H1 (cell line): ENCODE measurements around the gene IAPP.

Experiments used
- CBX5 ChIP-seq: fragments of 300-800, 300-1000 bp; sonication (generic); IDR thresholded peaks from 2 replicates; pipeline ENCODE4 v1.7.1; 2016; ENCODE audit warnings: antibody characterized with exemption, low read length, low read depth
- EZH2 ChIP-seq: fragments of 200-600 bp; sonication (generic); IDR thresholded peaks from 2 replicates; pipeline ENCODE4 v1.7.1; 2012; ENCODE audit warnings: low read depth, mild to moderate bottlenecking, moderate library complexity, low read length, inconsistent platforms; ENCODE audit not compliant: severe bottlenecking
- FOSL1 ChIP-seq: IDR thresholded peaks from 2 replicates; pipeline ENCODE4 v1.6.1; 2011; ENCODE audit warnings: mild to moderate bottlenecking, low read depth, low read length, moderate library complexity; ENCODE audit not compliant: insufficient read depth
- NRF1 ChIP-seq: IDR thresholded peaks from 2 replicates; pipeline ENCODE4 v1.6.1; 2011; ENCODE audit warnings: mild to moderate bottlenecking, low read depth, low read length, improper control_type of control experiment
- RAD21 ChIP-seq, 2 experiments: IDR thresholded peaks in 1 of 2; conservative IDR thresholded peaks in 1 of 2; 2 replicates each; pipeline ENCODE4 v1.6.1; 2011; ENCODE audit warnings: low read depth in 2 of 2, low read length in 2 of 2, improper control_type of control experiment in 1 of 2, inconsistent platforms in 1 of 2, mild to moderate bottlenecking in 1 of 2, moderate library complexity in 1 of 2
- RXRA ChIP-seq: IDR thresholded peaks from 2 replicates; pipeline ENCODE4 v1.6.1; 2011; ENCODE audit warnings: low read depth, mild to moderate bottlenecking, low read length, moderate library complexity; ENCODE audit not compliant: insufficient read depth
- TAF1 ChIP-seq: IDR thresholded peaks from 2 replicates; pipeline ENCODE4 v1.6.1; 2011; ENCODE audit warnings: mild to moderate bottlenecking, low read depth, low read length
- TF ChIP-seq, protein P1 (sequence below), 3 experiments: IDR thresholded peaks; 1 replicate in 2 of 3; 2 replicates in 1 of 3; pipeline versions ENCODE4 v1.5.1 to v1.6.1; 2011; ENCODE audit warnings: low read length in 3 of 3, mild to moderate bottlenecking in 3 of 3, inconsistent platforms in 2 of 3, low read depth in 1 of 3, moderate library complexity in 1 of 3; ENCODE audit not compliant: insufficient read depth in 1 of 3; ENCODE audit errors: control extremely low read depth in 1 of 3
- TF ChIP-seq, protein P2 (sequence below): IDR thresholded peaks from 2 replicates; pipeline ENCODE4 v1.6.1; 2012; ENCODE audit warnings: inconsistent platforms
- TF ChIP-seq, protein P3 (sequence below): IDR thresholded peaks from 2 replicates; pipeline ENCODE4 v1.6.1; 2011; ENCODE audit warnings: low read length, improper control_type of control experiment

DNA sequence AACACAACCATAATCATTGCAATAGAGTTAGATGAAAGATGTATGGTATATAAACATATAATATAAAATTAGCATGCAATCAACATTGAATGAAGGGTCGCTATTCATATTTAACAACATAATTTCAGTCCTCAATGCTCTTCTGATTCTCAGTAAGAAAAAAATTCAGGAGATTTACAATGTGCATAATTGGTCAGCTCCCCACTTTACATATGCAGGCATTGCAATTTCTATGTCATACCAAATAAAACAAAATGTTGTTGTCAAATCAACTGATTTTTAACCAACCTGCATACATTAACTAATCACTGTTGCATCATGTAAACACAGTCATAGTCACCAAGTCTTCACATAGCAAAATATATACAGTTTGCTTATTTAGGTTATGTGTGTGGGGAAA is 32.8 kb upstream of the IAPP start:
- TF ChIP-seq, protein P1, sequence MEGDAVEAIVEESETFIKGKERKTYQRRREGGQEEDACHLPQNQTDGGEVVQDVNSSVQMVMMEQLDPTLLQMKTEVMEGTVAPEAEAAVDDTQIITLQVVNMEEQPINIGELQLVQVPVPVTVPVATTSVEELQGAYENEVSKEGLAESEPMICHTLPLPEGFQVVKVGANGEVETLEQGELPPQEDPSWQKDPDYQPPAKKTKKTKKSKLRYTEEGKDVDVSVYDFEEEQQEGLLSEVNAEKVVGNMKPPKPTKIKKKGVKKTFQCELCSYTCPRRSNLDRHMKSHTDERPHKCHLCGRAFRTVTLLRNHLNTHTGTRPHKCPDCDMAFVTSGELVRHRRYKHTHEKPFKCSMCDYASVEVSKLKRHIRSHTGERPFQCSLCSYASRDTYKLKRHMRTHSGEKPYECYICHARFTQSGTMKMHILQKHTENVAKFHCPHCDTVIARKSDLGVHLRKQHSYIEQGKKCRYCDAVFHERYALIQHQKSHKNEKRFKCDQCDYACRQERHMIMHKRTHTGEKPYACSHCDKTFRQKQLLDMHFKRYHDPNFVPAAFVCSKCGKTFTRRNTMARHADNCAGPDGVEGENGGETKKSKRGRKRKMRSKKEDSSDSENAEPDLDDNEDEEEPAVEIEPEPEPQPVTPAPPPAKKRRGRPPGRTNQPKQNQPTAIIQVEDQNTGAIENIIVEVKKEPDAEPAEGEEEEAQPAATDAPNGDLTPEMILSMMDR (IDR thresholded peaks at IDR 0.05; ENCODE audit: control extremely low read depth in 1 of 3, insufficient read depth in 1 of 3, low read depth in 1 of 3, low read length in 3 of 3), result no peak
- TF ChIP-seq RAD21 (IDR thresholded peaks at IDR 0.05 in 1 of 2, conservative IDR thresholded peaks at IDR 0.05 in 1 of 2; ENCODE audit: low read depth in 2 of 2, low read length in 2 of 2) (no peak), CBX5 (no peak), EZH2 (no peak), RXRA (no peak), FOSL1 (no peak), NRF1 (no peak), TAF1 (no peak)
- TF ChIP-seq, protein P2, sequence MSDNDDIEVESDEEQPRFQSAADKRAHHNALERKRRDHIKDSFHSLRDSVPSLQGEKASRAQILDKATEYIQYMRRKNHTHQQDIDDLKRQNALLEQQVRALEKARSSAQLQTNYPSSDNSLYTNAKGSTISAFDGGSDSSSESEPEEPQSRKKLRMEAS, result no peak
- TF ChIP-seq, protein P3, sequence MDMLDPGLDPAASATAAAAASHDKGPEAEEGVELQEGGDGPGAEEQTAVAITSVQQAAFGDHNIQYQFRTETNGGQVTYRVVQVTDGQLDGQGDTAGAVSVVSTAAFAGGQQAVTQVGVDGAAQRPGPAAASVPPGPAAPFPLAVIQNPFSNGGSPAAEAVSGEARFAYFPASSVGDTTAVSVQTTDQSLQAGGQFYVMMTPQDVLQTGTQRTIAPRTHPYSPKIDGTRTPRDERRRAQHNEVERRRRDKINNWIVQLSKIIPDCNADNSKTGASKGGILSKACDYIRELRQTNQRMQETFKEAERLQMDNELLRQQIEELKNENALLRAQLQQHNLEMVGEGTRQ, result no peak
